T-helper 2 cell treated with Interferon-gamma antibody and Interleukin-4, amounts not matched to agents 100 ng/mL and 5 ng/mL, for 36 hours (primary cell): ENCODE results near the gene TTLL5. TPM values are rescaled to one million over a fixed set of nuclear protein-coding genes. Genes with fewer than 3 reads are reported as not detected.

ENCODE experiments used
- intact Hi-C: fragments of 100-400 bp; cut with micrococcal nuclease; formaldehyde crosslinking; loops from one replicate; pipeline ENCODE4 v1.15.1; 2023
- total RNA-seq: library from RNA; stranded (reverse); gene quantifications from 2 replicates; pipeline ENCODE4 v1.2.3, GENCODE V29; 2022

Gene TTLL5
- total RNA-seq, 1 donor from 2014 or later = 33.6 TPM

GRCh38 chr14:75985618-75986438 is 324.8 kb downstream of the TTLL5 start, which contains the start of gene IFT43:
TSS of gene IFT43 (plus strand) at chr14:75985763. CDS start at chr14:75985787, 24 bp downstream.
- intact Hi-C loops = loop anchor here (1.0 kb wide), 1 partner anchor 165 kb away; the partner anchor contains the start of gene GPATCH2L

- intact Hi-C loops = no loop called here
These were observed 325.4 kb downstream of the TTLL5 start for GRCh38 chr14:75986439-75986765.

GRCh38 chr14:75987201-75987970 is 326.3 kb downstream of the TTLL5 start:
- intact Hi-C loops = no loop called here

- intact Hi-C loops = no loop called here
These were observed 328.1 kb downstream of the TTLL5 start for GRCh38 chr14:75989134-75989533.

- intact Hi-C loops = no loop called here
These were observed 329.3 kb downstream of the TTLL5 start for GRCh38 chr14:75990297-75990696.

- intact Hi-C loops = no loop called here
These were observed 330.7 kb downstream of the TTLL5 start for GRCh38 chr14:75991753-75992152.

- intact Hi-C loops = no loop called here
These were observed 332.6 kb downstream of the TTLL5 start for GRCh38 chr14:75993567-75994041.

GRCh38 chr14:75995372-75996041 is 334.5 kb downstream of the TTLL5 start:
- intact Hi-C loops = no loop called here

- intact Hi-C loops = no loop called here
These were observed 335.4 kb downstream of the TTLL5 start for GRCh38 chr14:75996488-75996887.

GRCh38 chr14:75999511-76000190 is 338.6 kb downstream of the TTLL5 start:
- intact Hi-C loops = no loop called here

GRCh38 chr14:76002383-76002782 is 341.3 kb downstream of the TTLL5 start:
- intact Hi-C loops = no loop called here

Other genes starting within 250 kb of the TTLL5 start
- gene JDP2, start 233.2 kb upstream of the TTLL5 start, total RNA-seq = 0.75 and 1.1 TPM in 2 replicates
- 49.5 and 56.0 TPM in 2 replicates for gene BATF, start 138.8 kb upstream of the TTLL5 start, total RNA-seq
- gene FLVCR2, start 82.6 kb upstream of the TTLL5 start, total RNA-seq = 0.91 and 1.1 TPM in 2 replicates
- 15.6 and 18.5 TPM in 2 replicates for gene ERG28, start 370 bp upstream of the TTLL5 start, total RNA-seq